D721Med (cell line): Measurements from ENCODE around the gene TNPO3.

Experiments used
- DNase-seq: peaks from one replicate; pipeline ENCODE4 v3.0.0; 2011; ENCODE audit warnings: low spot score; ENCODE audit not compliant: insufficient read length
- FAIRE-seq: peaks from 2 replicates; lab custom pipeline; 2011; peaks lifted over from hg19 to GRCh38; lab: Jason Lieb, UNC
- TF ChIP-seq, protein P1 (sequence below): IDR thresholded peaks from 2 replicates; pipeline ENCODE4 v1.5.1; 2012; ENCODE audit warnings: mild to moderate bottlenecking, control low read depth; ENCODE audit not compliant: insufficient read depth; ENCODE audit errors: missing control alignments

Gene TNPO3

GRCh38 chr7:129014501-129015101, 40.3 kb downstream of the TNPO3 start:
- DNase-seq = no peak
- TF ChIP-seq, protein P1, sequence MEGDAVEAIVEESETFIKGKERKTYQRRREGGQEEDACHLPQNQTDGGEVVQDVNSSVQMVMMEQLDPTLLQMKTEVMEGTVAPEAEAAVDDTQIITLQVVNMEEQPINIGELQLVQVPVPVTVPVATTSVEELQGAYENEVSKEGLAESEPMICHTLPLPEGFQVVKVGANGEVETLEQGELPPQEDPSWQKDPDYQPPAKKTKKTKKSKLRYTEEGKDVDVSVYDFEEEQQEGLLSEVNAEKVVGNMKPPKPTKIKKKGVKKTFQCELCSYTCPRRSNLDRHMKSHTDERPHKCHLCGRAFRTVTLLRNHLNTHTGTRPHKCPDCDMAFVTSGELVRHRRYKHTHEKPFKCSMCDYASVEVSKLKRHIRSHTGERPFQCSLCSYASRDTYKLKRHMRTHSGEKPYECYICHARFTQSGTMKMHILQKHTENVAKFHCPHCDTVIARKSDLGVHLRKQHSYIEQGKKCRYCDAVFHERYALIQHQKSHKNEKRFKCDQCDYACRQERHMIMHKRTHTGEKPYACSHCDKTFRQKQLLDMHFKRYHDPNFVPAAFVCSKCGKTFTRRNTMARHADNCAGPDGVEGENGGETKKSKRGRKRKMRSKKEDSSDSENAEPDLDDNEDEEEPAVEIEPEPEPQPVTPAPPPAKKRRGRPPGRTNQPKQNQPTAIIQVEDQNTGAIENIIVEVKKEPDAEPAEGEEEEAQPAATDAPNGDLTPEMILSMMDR = no peak
- FAIRE-seq = peak; percentile 48

- TF ChIP-seq, protein P1 = no peak
- DNase-seq = no peak
- no peak for FAIRE-seq
Measured at GRCh38 chr7:129013048-129013724, 41.7 kb downstream of the TNPO3 start.

- DNase-seq (no peak), FAIRE-seq (peak; percentile 53)
- TF ChIP-seq, protein P1 = no peak
Measured at GRCh38 chr7:129012641-129013040, 42.3 kb downstream of the TNPO3 start.

- TF ChIP-seq, protein P1 = no peak
- no peak for DNase-seq
- FAIRE-seq = no peak
Measured at GRCh38 chr7:129010075-129010474, 44.8 kb downstream of the TNPO3 start.

DNA sequence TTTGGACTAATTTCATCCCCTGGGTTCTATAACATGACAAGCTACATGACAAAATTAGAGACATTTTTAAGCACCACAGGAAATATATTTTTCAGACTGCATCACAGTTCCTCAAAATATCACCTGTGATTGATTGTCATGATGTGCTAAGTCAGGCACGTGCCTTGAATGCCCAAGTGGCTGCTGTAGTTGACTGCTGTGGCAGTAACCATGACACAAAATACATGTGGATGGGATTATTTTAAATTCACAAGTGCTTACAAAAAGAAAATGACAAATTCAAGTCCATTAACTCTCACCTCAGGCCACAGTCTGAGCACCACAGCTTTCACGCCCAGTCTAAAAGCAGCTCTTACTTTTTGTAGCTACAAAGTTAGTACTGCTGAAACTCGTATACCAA, 45.5 kb downstream of the TNPO3 start:
- TF ChIP-seq, protein P1 = no peak
- FAIRE-seq (no peak), DNase-seq (no peak)

- TF ChIP-seq, protein P1 = no peak
- no peak for DNase-seq
- FAIRE-seq = no peak
Measured at GRCh38 chr7:129008645-129009414, 46.1 kb downstream of the TNPO3 start.
